Measurements from ENCODE around the gene PIGT. TPM values are rescaled to one million over a fixed set of nuclear protein-coding genes. Genes with fewer than 3 reads are reported as not detected.

The PIGT gene
- total RNA-seq, 4 donors from 2014 or later: 44.6 to 77.8 (median 51.8) TPM

DNA sequence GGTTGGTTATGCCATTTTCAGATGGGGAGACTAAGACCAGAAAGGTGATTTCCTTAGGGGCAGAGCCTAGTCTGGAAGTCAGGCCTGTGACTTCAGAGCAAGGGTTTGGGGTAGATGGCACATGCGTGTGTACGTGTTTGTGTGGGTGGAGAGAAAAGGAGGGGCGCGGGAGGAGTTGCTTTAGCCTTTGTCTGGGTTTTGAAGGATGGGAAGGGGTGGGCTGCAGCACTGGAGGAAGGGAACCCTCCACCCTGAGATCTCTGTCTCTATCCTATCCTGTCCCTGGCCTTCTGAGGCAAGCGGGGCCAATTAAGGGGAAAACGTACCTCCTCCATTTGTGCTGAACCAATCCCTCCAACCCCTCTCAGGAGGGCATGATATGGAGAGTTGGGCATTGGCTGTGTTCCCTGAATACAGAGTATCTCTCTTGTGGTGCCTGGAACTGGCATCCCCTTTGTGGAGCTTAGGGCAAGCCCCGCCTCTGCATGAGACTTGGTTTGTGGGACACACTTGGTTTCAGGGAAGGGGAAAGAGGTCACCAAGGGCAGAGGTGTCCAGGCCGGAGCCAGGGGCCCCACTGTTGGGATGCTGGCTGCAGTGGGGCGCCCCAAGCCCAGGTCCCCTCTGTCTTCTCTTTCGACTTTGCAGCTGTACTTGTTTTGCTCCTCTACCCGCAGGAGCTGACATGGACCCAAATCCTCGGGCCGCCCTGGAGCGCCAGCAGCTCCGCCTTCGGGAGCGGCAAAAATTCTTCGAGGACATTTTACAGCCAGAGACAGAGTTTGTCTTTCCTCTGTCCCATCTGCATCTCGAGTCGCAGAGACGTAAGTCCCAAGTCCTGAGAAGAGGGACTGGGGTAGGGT is 7.9 kb upstream of the PIGT start, which contains the start of gene DBNDD2:
DBNDD2 (plus strand) TSS at position 507 of the 863 bp plus-strand sequence; CDS start at position 686, 179 bp downstream.
- peak within 1 kb of the TSS; percentile 92 for H3K27ac ChIP-seq
- DNase-seq (ENCODE audit: low spot score in 2 of 2): no peak
- 85% methylated on average over 20 of the region's 21 CpGs for WGBS
- H3K9me3 ChIP-seq: no peaks in the 10 kb centered on the region
- peak within 1 kb of the TSS; percentile 87 for H3K4me3 ChIP-seq
- TF ChIP-seq EP300 (IDR thresholded peaks at IDR 0.05): no peak
- TF ChIP-seq POLR2A (IDR thresholded peaks at IDR 0.05): no peak
- TF ChIP-seq, protein P1, sequence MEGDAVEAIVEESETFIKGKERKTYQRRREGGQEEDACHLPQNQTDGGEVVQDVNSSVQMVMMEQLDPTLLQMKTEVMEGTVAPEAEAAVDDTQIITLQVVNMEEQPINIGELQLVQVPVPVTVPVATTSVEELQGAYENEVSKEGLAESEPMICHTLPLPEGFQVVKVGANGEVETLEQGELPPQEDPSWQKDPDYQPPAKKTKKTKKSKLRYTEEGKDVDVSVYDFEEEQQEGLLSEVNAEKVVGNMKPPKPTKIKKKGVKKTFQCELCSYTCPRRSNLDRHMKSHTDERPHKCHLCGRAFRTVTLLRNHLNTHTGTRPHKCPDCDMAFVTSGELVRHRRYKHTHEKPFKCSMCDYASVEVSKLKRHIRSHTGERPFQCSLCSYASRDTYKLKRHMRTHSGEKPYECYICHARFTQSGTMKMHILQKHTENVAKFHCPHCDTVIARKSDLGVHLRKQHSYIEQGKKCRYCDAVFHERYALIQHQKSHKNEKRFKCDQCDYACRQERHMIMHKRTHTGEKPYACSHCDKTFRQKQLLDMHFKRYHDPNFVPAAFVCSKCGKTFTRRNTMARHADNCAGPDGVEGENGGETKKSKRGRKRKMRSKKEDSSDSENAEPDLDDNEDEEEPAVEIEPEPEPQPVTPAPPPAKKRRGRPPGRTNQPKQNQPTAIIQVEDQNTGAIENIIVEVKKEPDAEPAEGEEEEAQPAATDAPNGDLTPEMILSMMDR (IDR thresholded peaks at IDR 0.05): no peak
- no peak for TF ChIP-seq POLR2AphosphoS5 (IDR thresholded peaks at IDR 0.05)
- peaks cover 21% of the 10 kb centered on the region for H3K4me1 ChIP-seq
- no peaks in the 10 kb centered on the region for H3K27me3 ChIP-seq
- H3K36me3 ChIP-seq: peaks cover 23% of the 10 kb centered on the region

DNA sequence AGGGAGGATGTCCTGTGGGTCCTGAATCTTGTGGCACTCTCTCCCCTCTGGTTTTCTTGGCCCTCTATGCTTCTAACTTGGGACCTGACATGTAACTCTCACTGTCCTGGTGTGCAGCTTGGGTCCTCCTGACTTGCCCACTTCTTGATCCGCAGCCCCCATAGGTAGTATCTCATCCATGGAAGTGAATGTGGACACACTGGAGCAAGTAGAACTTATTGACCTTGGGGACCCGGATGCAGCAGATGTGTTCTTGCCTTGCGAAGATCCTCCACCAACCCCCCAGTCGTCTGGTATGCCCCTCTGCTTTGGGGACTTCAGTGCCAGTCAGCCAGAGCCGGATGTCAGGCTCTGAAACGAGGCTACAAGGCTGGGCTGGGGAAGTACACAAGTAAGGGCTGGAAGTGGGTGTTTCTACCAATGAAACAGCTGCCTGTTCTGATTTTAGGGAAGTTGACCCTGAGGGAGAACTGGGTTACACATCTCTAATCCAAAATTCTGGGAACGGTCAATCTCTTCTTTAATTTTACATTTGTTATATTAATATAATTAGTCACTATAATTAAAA is 7.2 kb upstream of the PIGT start:
- Histone ChIP-seq H3K36me3 (peaks cover 23% of the 10 kb centered on the region), H3K9me3 (no peaks in the 10 kb centered on the region), H3K27me3 (no peaks in the 10 kb centered on the region), H3K27ac (no peak overlapping the region), H3K4me3 (peak overlapping the region; percentile 87), H3K4me1 (peaks cover 21% of the 10 kb centered on the region)
- no peak for DNase-seq (ENCODE audit: low spot score in 2 of 2)
- TF ChIP-seq POLR2AphosphoS5 (IDR thresholded peaks at IDR 0.05): no peak
- 82% methylated on average over 7 of the region's 7 CpGs for WGBS

DNA sequence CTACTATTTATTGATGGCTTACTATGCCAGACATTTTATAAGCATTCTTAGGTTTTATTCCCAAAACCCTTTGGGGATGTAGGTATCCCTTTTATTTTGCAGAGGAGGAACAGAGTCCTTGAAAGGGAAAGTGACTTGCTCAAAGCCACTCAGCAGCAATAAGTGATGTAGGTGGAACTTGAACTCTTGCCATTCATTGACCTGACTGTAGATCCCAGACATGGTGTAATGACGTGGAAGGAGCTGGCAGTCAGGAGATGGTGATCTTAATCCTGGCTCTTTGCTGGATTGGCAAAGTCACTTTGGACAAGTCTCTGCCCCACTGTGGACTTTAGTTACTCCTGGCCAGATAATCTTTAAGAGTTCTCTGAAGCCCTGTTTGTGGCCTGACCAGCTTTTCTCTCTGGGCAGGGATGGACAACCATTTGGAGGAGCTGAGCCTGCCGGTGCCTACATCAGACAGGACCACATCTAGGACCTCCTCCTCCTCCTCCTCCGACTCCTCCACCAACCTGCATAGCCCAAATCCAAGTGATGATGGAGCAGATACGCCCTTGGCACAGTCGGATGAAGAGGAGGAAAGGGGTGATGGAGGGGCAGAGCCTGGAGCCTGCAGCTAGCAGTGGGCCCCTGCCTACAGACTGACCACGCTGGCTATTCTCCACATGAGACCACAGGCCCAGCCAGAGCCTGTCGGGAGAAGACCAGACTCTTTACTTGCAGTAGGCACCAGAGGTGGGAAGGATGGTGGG is 6.2 kb upstream of the PIGT start:
- H3K27ac ChIP-seq: no peak overlapping the region
- no peak for DNase-seq (ENCODE audit: low spot score in 2 of 2)
- TF ChIP-seq, protein P1 (IDR thresholded peaks at IDR 0.05): no peak
- no peak for TF ChIP-seq EP300 (IDR thresholded peaks at IDR 0.05)
- TF ChIP-seq POLR2AphosphoS5 (IDR thresholded peaks at IDR 0.05): no peak
- TF ChIP-seq POLR2A (IDR thresholded peaks at IDR 0.05): no peak
- no peaks in the 10 kb centered on the region for H3K9me3 ChIP-seq
- peaks cover 23% of the 10 kb centered on the region for H3K36me3 ChIP-seq
- H3K4me3 ChIP-seq: no peak overlapping the region
- no peaks in the 10 kb centered on the region for H3K27me3 ChIP-seq
- 85% methylated on average over 7 of the region's 7 CpGs for WGBS
- H3K4me1 ChIP-seq: peaks cover 21% of the 10 kb centered on the region

GRCh38 chr20:45410887-45411286 is 5.1 kb upstream of the PIGT start:
- no peak for DNase-seq (ENCODE audit: low spot score in 2 of 2)
- Histone ChIP-seq H3K27ac (no peak overlapping the region), H3K9me3 (no peaks in the 10 kb centered on the region), H3K27me3 (no peaks in the 10 kb centered on the region), H3K36me3 (peaks cover 23% of the 10 kb centered on the region), H3K4me1 (peaks cover 20% of the 10 kb centered on the region), H3K4me3 (no peak overlapping the region)
- TF ChIP-seq EP300 (IDR thresholded peaks at IDR 0.05) (no peak), POLR2AphosphoS5 (IDR thresholded peaks at IDR 0.05) (no peak), POLR2A (IDR thresholded peaks at IDR 0.05) (no peak)
- TF ChIP-seq, protein P1 (IDR thresholded peaks at IDR 0.05): no peak
- 71% methylated on average over 8 of the region's 8 CpGs for WGBS

GRCh38 chr20:45412653-45413052 is 3.3 kb upstream of the PIGT start:
- Histone ChIP-seq H3K4me3 (no peak overlapping the region), H3K27me3 (no peaks in the 10 kb centered on the region), H3K9me3 (no peaks in the 10 kb centered on the region), H3K27ac (no peak overlapping the region), H3K4me1 (peaks cover 29% of the 10 kb centered on the region), H3K36me3 (peaks cover 23% of the 10 kb centered on the region)
- no peak for TF ChIP-seq EP300 (IDR thresholded peaks at IDR 0.05)
- TF ChIP-seq, protein P1 (IDR thresholded peaks at IDR 0.05): no peak
- TF ChIP-seq POLR2AphosphoS5 (IDR thresholded peaks at IDR 0.05): no peak
- no peak for TF ChIP-seq POLR2A (IDR thresholded peaks at IDR 0.05)
- 68% methylated on average over 5 of the region's 5 CpGs for WGBS
- DNase-seq (ENCODE audit: low spot score in 2 of 2): peak in 1 of 2 donors; percentile 35
